GM12865 (cell line): Measurements from ENCODE around the gene C2CD5.

Experiments used
- DNase-seq: peaks from one replicate; pipeline ENCODE4 v3.0.0; 2010; ENCODE audit warnings: low read depth
- H3K4me3 ChIP-seq: 2 replicates; pipeline ENCODE4 v1.5.1; 2011; ENCODE audit warnings: mild to moderate bottlenecking, low read depth, low read length, control low read depth
- TF ChIP-seq, protein P1 (sequence below): IDR thresholded peaks from 2 replicates; pipeline ENCODE4 v1.5.1; 2011; ENCODE audit warnings: low read length, control low read depth, low read depth, inconsistent platforms; ENCODE audit not compliant: insufficient read depth; ENCODE audit errors: missing control alignments

The C2CD5 gene

DNA sequence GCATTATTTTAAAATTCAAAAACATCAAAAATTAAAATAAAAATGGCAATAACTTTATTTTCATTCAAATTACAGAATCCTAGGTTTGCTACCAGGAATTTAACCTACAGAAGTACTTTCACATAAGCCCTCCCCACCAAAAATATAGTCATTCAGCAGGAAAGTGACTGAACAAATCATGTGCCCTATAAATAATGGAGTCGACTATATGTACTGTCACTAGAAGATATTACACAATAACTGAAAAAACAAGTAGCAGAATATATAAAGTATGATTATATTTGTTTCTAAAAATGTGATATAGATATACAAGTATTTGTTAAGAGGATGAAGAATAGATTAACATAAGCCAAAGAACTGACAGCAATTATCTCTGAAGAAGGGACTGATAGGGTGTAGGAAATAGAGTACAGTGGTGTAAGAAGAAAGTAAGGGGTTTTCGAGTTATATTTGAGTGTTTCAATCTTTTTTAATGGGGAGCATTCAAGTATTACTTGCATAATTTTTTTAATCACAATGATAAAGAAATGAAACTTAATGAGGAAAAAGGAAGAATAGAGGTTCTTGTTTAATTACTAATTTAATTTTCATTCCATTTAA is 7.9 kb downstream of the C2CD5 start:
- no peak for DNase-seq
- TF ChIP-seq, protein P1, sequence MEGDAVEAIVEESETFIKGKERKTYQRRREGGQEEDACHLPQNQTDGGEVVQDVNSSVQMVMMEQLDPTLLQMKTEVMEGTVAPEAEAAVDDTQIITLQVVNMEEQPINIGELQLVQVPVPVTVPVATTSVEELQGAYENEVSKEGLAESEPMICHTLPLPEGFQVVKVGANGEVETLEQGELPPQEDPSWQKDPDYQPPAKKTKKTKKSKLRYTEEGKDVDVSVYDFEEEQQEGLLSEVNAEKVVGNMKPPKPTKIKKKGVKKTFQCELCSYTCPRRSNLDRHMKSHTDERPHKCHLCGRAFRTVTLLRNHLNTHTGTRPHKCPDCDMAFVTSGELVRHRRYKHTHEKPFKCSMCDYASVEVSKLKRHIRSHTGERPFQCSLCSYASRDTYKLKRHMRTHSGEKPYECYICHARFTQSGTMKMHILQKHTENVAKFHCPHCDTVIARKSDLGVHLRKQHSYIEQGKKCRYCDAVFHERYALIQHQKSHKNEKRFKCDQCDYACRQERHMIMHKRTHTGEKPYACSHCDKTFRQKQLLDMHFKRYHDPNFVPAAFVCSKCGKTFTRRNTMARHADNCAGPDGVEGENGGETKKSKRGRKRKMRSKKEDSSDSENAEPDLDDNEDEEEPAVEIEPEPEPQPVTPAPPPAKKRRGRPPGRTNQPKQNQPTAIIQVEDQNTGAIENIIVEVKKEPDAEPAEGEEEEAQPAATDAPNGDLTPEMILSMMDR, result no peak
- H3K4me3 ChIP-seq, result no peak overlapping the region

DNA sequence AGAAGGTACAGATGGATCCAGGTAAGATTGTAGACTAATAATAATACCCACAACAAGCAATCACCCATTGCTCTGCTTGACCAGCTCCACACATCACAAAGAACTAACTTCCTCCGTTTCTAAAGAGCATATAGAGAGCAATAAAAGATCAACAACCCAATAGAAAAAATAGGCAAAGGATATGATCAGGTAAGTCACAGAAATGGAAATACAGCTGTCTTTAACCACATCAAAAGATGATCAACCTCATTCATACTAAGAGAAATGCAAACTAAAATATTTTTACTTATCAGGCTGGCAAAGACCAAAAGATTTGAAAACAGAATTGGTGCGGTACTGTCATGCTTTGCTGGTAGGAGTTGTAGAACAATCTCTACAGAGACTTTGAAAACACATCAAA is 8.9 kb downstream of the C2CD5 start:
- DNase-seq, result no peak
- H3K4me3 ChIP-seq, result no peak overlapping the region
- TF ChIP-seq, protein P1, result no peak

DNA sequence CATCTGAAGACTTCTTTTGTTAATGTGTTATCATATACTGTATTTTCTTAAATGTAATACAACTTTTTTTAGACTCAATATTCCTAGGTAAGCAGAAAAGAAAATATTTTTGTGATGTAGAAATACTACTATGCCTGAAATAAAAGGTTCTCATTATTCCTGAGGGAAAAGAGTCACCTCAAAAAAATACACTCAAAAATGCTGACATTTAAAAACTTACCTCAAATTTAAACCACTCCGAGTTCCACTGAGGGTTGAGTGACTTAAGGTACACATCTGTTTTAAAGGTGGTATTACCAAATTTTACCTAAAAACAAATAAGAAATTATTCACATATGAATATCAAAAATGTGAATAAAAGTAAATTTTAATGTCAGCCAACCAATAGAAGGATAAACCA is 9.3 kb downstream of the C2CD5 start:
- H3K4me3 ChIP-seq, result no peak overlapping the region
- TF ChIP-seq, protein P1, result no peak
- no peak for DNase-seq

DNA sequence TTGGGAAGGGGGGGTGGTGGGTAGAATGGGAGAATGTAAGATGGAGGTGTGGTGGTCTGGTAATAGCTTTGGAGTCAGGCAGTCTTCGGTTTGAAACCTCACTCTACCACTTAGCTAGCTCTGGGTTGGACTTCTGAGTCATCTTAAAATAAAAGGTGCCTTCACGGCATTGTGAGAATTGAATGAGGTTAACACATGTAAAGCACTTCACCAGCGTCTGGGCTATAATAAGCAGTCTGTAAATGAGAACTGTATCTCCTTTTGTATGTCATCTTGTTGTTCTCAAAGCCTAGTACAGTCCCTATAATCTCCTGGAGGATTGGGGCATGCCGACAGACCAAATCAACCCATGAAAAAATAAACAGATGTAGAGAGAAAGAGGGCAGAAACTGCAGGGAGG is 11.2 kb downstream of the C2CD5 start:
- H3K4me3 ChIP-seq, result no peak overlapping the region
- no peak for DNase-seq
- TF ChIP-seq, protein P1, result no peak

DNA sequence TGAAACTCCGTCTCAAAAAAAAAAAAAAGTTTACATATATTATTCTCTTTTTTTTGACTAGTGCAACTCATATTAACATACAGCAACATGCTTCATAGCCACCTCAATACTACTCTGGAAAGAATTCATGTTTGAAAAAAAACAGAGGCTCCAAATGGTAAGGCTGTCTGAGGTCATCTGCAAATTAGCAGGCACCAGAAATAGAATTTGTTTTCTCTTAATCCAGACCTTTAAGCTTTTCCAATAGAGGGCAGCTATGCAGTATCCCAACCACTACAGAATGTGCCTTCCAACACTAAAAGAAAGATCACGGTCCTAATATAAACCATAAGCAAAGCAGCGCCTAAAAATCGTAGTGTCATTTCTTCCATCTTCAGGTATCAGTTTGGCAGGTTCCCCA is 12.0 kb downstream of the C2CD5 start:
- H3K4me3 ChIP-seq, result no peak overlapping the region
- no peak for DNase-seq
- TF ChIP-seq, protein P1, result no peak

DNA sequence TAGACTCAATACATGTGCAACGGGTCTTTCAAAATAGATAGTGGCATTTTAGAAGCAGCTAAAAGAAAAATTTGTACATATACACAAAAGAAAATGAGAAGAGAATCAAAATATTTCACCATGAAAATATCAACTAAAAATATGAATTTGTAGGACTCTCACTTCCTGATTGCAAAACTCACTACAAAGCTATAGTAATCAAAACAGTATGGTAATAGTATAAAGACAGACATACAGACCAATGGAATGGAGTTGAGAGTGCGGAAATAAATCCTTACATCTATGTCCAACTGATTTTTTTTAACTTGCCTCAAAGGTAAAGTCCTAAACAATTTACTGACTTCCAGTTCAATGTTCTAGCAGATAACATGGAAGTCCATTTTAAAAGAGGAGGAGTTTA is 13.1 kb downstream of the C2CD5 start:
- no peak for DNase-seq
- TF ChIP-seq, protein P1, result no peak
- H3K4me3 ChIP-seq, result no peak overlapping the region
